NCI-H2081 (cell line): ENCODE results near the gene MASP1.
"Not testable (repeated sequence)": the region's sequence is repeated elsewhere in the genome, so short reads cannot be mapped to it uniquely, and the experiment has no call there.

Source experiments
- DNase-seq, 2 experiments: peaks; one replicate each; lab custom pipeline; 2025; lab: John Stamatoyannopoulos, UW

The MASP1 gene

DNA sequence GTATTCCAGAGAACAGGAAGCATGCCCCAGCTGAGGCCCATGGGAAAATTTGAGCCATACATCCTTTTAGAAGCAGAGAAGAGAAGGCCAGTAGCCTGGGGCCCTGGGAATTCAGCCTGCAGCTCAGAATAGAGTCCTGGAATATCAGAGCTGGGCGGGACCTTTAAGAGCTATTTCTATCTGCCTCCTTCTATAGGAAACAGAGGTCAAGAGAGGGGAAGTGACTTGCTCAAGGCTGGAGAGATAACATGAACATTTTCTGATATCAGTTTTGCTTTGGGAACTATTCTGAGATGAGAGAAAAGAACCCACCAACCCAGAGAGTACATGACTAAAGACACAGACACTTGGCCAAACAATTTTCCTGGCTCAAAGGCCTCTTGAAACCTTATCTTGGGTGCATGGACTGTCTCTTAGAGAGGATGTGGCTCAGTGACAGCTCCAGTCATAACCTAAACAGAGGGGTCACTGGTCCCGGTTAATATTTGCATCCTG is 26.0 kb downstream of the MASP1 start:
- DNase-seq, result no peak

- no peak for DNase-seq
These were observed 26.6 kb downstream of the MASP1 start for GRCh38 chr3:187264911-187265310.

GRCh38 chr3:187264021-187264420 is 27.5 kb downstream of the MASP1 start:
- no peak for DNase-seq

GRCh38 chr3:187263270-187263669 is 28.3 kb downstream of the MASP1 start:
- DNase-seq, result no peak

GRCh38 chr3:187262360-187262759 is 29.2 kb downstream of the MASP1 start:
- DNase-seq, result no peak

GRCh38 chr3:187261541-187261969 is 30.0 kb downstream of the MASP1 start:
- no peak for DNase-seq

- DNase-seq, result no peak
These were observed 32.4 kb downstream of the MASP1 start for GRCh38 chr3:187259171-187259570.

DNA sequence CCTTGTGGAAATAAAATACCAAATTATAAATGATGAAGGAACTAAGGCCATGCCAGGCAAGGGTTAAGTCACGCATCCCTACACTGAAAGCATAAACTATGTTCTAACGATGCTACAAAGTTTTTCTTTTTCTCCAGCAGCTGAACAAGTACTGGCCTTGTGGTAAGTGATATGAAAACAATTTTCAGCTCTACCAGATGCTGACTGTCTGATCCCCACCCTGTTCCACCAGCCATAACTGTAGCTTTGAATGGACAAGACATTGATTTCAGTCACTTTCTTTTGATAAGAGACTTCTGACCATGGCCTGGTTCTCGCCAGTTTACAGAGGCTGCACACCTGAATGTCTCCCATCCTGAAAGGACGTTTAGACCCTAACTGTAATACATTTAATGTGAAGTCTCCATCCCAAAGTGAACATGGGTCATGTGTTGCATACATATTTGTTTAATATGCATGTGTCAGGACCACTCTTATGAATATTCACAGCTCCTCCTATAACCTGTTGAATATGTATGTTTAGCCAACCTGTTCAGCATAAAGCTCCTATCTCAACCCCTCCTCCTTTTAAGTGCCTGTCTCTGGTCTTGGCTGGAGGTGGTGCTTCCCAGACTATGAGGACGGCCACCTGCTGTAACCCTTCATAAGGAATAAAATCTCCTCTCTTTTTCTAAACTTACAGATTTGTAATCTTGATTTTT is 33.4 kb downstream of the MASP1 start:
- DNase-seq, result no peak

GRCh38 chr3:187257471-187257870 is 34.1 kb downstream of the MASP1 start:
- DNase-seq, result no peak

DNA sequence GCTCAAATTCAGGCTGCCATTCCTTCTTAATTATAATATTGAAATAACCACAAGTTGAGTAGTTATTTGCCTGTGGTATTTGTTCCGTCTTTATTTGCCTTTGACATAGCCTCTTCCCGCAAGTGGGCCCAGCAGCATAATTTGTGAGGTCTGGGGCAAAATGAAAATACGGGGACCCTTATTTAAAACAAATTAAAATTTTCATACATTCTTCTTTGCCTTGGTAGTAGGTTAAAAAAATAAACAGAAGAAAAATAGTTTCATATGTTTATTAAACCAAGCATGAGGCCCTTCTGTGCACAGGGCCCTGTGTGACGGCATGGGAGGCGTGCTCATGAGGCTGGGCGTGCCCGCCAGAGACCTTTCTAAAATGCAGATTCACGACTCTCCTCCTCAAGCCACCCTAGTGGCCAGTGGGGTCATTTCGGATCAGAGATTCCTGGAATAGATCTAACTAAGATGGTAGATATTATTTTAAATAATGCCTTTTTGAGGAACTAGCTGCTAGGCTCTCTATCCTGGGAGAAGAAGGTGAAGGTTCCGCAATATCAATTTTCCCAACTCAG is 35.4 kb downstream of the MASP1 start:
- no peak for DNase-seq

DNA sequence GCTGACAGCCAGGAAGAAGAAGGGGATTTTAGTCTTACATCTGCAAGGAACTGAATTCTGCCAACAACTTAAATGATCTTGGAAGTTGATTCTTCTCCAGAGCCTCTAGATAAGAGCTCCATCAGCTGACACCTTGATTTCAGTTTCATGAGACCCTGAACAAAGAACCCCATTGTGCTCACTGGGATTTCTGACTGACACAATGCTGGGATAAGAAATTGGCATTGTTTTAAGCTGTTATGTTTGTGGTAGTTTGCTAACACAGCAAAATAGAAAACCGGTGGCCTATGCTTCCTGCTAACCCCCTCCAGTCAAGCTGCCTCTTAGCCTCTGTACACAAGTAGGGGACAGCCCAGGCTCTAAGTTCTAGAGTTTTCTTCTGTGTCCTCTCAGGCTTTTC is 36.2 kb downstream of the MASP1 start:
- DNase-seq, result no peak

GRCh38 chr3:187252311-187252710 is 39.2 kb downstream of the MASP1 start:
- no peak for DNase-seq

DNA sequence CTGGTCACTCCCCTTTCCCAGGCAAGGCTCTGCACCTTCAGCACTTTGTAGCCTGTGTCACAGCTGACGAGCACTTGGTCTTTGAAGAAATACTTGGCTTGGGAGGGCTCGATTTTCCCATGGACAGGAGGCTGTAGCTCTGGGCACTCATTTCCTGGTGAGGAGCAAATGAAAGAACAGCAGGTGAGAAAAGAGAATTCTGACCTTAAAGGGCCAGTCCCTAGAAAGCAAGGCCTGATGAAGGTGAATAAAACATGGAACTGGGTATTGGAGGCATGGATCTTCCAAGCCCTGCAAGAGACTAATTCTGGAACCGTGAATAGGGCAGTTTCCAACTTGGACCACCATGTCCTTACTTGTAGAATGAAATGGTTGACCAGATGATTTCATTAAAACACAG is 39.9 kb downstream of the MASP1 start:
- no peak for DNase-seq

DNA sequence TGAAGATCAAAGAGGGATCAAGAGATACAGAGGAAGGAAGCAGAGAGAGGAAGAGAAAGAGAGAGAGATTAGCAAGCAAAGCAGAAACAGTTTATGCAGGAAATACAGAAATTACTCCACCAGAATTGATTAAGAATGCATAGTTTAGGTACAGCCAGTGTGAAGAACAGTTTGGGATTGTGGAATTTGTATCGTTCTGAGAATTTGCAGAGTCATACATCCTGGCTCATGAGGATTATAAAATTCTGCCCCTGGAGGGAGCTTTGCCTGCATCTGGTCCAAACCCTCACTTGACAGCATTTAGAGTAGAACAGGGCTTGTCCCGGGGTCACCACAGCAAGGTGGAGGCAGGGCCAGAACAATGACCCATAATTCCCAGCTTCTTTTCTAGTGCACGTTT is 44.1 kb downstream of the MASP1 start:
- no peak for DNase-seq

- no peak for DNase-seq
These were observed 47.5 kb downstream of the MASP1 start for GRCh38 chr3:187243933-187244524.

- no peak for DNase-seq
These were observed 48.6 kb downstream of the MASP1 start for GRCh38 chr3:187242900-187243299.

GRCh38 chr3:187242435-187242834 is 49.1 kb downstream of the MASP1 start:
- no peak for DNase-seq

DNA sequence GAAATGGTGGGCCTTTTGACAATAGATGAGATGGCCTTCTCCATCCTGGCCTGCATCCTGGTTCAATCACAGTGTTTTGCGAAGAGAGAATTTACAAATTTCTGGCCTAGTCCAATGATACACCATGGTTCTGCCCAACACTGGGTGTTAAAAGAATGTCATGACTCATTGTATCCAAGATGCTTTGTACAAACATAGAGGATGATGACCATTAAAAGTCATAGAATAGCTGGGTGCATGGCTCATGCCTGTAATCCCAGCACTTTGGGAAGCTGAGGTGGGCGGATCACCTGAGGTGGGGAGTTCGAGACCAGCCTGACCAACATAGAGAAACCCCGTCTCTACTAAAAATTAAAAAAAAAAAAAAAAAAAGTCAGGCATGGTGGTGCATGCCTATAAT is 52.7 kb downstream of the MASP1 start:
- not testable (repeated sequence) for DNase-seq

GRCh38 chr3:187238239-187238638 is 53.3 kb downstream of the MASP1 start:
- DNase-seq, result no peak

DNA sequence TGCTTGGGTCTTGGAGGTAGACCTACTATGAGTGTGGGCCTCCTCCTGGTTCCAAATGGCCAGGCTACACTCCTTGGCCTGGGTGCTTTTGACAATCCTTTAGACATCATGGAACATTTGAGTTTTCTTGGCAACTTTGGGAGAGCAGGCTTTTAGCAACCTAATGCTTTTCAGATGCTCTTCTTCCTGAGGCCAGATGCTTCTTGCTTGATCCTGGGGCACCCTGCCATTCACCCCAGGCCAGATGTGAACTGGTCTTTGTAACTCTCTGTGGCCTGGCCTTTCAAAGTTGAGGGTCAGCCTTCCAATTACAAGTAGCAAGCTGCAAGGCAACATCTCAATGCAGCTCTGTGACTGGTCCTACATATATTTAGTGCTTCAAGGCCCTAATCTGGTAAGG is 53.8 kb downstream of the MASP1 start:
- DNase-seq, result no peak

- no peak for DNase-seq
These were observed 54.6 kb downstream of the MASP1 start for GRCh38 chr3:187236962-187237361.

DNA sequence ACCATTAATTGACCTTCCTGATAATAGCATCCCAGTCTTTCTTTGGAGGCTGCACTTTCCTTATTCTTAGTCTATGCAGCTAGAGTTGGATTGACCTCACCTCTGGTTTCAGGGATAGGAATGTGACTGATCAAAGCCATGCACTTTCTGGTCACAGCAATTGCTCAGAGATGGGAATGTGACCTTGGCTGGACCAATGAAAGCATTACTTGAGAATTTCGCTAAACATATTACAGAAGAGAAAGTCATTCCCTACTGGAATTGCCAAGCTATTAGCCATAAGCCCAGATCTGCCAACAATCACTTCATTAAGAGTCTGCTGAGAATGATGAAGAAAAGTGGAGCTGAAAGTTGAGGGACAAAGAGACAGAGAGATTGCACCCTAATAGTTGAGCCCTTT is 61.5 kb downstream of the MASP1 start:
- DNase-seq, result no peak

DNA sequence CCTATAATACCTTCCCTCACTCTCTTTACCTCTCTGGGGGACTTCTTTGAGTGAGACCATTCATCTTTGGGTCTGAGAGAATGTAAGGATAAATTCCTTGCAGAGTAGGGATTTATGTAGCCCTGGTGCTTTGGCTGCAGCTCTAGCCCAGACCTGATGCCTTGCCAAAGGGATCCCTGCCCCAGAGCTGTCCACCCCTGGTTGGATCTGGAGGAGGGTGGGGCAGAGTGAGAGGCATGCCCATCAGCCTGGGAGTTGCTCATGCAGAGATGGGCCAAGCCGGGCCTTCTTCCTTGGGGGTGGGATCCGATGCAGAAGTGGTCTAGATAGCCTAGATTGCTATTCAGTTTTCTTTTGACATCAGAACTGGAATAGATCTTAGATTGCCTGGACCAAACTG is 62.8 kb downstream of the MASP1 start:
- no peak for DNase-seq
